DND-41 (cell line): ENCODE results near the gene KLHL24.
"Not testable (repeated sequence)": the region's sequence is repeated elsewhere in the genome, so short reads cannot be mapped to it uniquely, and the experiment has no call there.

ENCODE experiments used
- ATAC-seq: fragments of 200-7000 bp; cut with Tn5 transposase; 3 replicates; pipeline ENCODE4 v1.9.1; 2021; ENCODE audit warnings: low read depth; ENCODE audit not compliant: insufficient read depth
- DNase-seq: peaks from one replicate; pipeline ENCODE4 v3.0.0-alpha.2; 2020
- H2AFZ ChIP-seq: 2 replicates; pipeline ENCODE4 v1.6.0; 2012; ENCODE audit warnings: low read depth, low read length
- H3K27ac ChIP-seq: 2 replicates; pipeline ENCODE4 v1.5.1; 2012; ENCODE audit warnings: low read length, inconsistent platforms
- H3K27me3 ChIP-seq: fragments of 200-600 bp; sonication (generic); 2 replicates; pipeline ENCODE4 v1.6.0; 2012; ENCODE audit warnings: low read length, mild to moderate bottlenecking, inconsistent platforms; ENCODE audit not compliant: insufficient read depth, poor library complexity
- H3K36me3 ChIP-seq: 2 replicates; pipeline ENCODE4 v1.5.1; 2012; ENCODE audit warnings: low read length, inconsistent platforms; ENCODE audit not compliant: insufficient read depth
- H3K4me1 ChIP-seq: 2 replicates; pipeline ENCODE4 v1.5.1; 2012; ENCODE audit warnings: mild to moderate bottlenecking, low read length; ENCODE audit not compliant: insufficient read depth
- H3K4me2 ChIP-seq: 2 replicates; pipeline ENCODE4 v1.6.0; 2012; ENCODE audit warnings: mild to moderate bottlenecking, moderate library complexity, low read length, inconsistent platforms; ENCODE audit not compliant: insufficient read depth
- H3K4me3 ChIP-seq, 2 experiments: fragments of 200-600 bp in 1 of 2; shearing (Covaris generic) in 1 of 2; 2 replicates each; pipeline ENCODE4 v1.5.1; 2012 to 2016; ENCODE audit warnings: inconsistent platforms in 2 of 2, low read length in 2 of 2, mild to moderate bottlenecking in 2 of 2, low read depth in 1 of 2, moderate library complexity in 1 of 2
- H3K79me2 ChIP-seq: 2 replicates; pipeline ENCODE4 v1.6.0; 2012; ENCODE audit warnings: low read length, inconsistent platforms; ENCODE audit not compliant: insufficient read depth
- H3K9ac ChIP-seq: 2 replicates; pipeline ENCODE4 v1.6.0; 2012; ENCODE audit warnings: low read depth, mild to moderate bottlenecking, inconsistent platforms, low read length, moderate library complexity
- H3K9me3 ChIP-seq: 2 replicates; pipeline ENCODE4 v1.5.1; 2012; ENCODE audit warnings: low read length, moderate library complexity, mild to moderate bottlenecking, inconsistent platforms; ENCODE audit not compliant: insufficient read depth, severe bottlenecking
- H4K20me1 ChIP-seq: 2 replicates; pipeline ENCODE4 v1.6.0; 2012; ENCODE audit warnings: low read length; ENCODE audit not compliant: insufficient read depth
- EZH2 ChIP-seq: IDR thresholded peaks from 3 replicates; pipeline ENCODE4 v1.6.1; 2012; ENCODE audit warnings: borderline replicate concordance, low read depth, mild to moderate bottlenecking, moderate library complexity, low read length, inconsistent platforms; ENCODE audit not compliant: severe bottlenecking
- TF ChIP-seq, protein P1 (sequence below): IDR thresholded peaks from 2 replicates; pipeline ENCODE4 v1.5.1; 2012; ENCODE audit warnings: borderline replicate concordance, low read length, moderate library complexity, mild to moderate bottlenecking; ENCODE audit not compliant: poor library complexity, severe bottlenecking; ENCODE audit errors: extremely low read depth

KLHL24 gene

DNA sequence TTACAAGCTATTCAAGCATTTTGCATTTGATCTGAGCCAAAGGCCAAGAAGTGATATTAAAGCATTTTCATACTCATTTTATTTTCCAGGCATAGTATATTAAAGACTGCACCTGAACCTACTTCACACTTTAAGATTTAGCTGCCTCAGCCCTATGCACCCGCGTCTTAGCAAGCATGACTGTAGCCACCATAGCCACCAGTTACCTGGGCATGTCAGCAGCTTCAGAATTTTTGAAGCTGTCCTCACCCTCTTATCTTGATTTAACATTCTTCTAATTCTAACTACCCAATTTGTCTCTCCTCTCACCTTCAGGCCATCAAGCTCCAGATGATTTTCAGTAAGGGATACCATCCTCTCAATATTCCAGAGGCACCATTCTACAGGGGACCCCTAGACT lies 40.8 kb upstream of the KLHL24 start:
- no peaks in the 10 kb centered on the region for H3K27me3 ChIP-seq
- H4K20me1 ChIP-seq = no peaks in the 10 kb centered on the region
- TF ChIP-seq, protein P1, sequence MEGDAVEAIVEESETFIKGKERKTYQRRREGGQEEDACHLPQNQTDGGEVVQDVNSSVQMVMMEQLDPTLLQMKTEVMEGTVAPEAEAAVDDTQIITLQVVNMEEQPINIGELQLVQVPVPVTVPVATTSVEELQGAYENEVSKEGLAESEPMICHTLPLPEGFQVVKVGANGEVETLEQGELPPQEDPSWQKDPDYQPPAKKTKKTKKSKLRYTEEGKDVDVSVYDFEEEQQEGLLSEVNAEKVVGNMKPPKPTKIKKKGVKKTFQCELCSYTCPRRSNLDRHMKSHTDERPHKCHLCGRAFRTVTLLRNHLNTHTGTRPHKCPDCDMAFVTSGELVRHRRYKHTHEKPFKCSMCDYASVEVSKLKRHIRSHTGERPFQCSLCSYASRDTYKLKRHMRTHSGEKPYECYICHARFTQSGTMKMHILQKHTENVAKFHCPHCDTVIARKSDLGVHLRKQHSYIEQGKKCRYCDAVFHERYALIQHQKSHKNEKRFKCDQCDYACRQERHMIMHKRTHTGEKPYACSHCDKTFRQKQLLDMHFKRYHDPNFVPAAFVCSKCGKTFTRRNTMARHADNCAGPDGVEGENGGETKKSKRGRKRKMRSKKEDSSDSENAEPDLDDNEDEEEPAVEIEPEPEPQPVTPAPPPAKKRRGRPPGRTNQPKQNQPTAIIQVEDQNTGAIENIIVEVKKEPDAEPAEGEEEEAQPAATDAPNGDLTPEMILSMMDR = no peak
- no peaks in the 10 kb centered on the region for H3K4me1 ChIP-seq
- no peaks in the 10 kb centered on the region for H3K79me2 ChIP-seq
- H3K9ac ChIP-seq = no peak overlapping the region
- ATAC-seq = no peak
- no peak overlapping the region for H3K27ac ChIP-seq
- no peak overlapping the region for H3K4me2 ChIP-seq
- H2AFZ ChIP-seq = no peak overlapping the region
- H3K4me3 ChIP-seq = no peak overlapping the region
- no peaks in the 10 kb centered on the region for H3K36me3 ChIP-seq
- H3K9me3 ChIP-seq = peaks cover 14% of the 10 kb centered on the region
- DNase-seq = no peak

DNA sequence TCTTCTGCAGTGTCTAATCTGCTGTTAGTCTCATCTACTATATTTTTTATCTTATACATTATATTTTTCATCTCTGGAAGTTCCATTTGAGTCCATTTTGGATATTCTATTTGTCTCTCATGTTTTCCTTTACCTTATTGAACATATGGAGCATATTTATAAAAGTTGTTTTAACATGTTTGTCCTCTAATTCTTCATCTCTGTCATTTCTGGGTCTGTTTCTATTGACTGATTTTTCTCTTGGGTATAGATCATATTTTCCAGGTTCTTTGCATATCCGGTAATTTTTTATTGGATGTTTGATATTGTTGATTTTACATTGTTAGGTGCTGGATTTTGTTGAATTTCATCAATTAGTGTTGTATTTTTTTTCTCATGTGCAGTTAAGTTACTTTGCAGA lies 37.5 kb upstream of the KLHL24 start:
- Histone ChIP-seq H4K20me1 (no peaks in the 10 kb centered on the region), H2AFZ (no peak overlapping the region), H3K4me3 (no peak overlapping the region), H3K27me3 (no peaks in the 10 kb centered on the region), H3K9ac (no peak overlapping the region), H3K36me3 (no peaks in the 10 kb centered on the region), H3K4me2 (no peak overlapping the region), H3K4me1 (no peaks in the 10 kb centered on the region), H3K27ac (no peak overlapping the region), H3K9me3 (peaks cover 14% of the 10 kb centered on the region), H3K79me2 (no peaks in the 10 kb centered on the region)
- no peak for TF ChIP-seq EZH2
- TF ChIP-seq, protein P1 = no peak
- DNase-seq = no peak
- ATAC-seq = no peak

DNA sequence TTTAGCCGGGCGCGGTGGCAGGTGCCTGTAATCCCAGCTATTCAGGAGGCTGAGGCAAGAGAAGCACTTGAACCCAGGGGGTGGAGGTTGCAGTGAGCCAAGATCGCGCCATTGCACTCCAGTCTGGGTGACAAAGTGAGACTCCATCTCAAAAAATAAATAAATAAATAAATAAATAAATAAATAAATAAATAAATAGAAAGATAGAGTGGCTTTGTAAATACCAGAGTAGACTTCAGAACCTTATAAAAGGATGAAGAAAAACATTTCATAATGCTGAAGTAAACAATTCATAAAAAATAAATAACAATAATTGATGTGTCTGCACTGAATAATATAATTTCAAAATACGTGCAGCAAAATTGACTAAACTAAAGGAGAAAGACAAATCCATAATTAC lies 24.1 kb upstream of the KLHL24 start:
- not testable (repeated sequence) for ATAC-seq, H3K4me1 ChIP-seq, H3K4me3 ChIP-seq, H3K36me3 ChIP-seq, DNase-seq, H3K4me2 ChIP-seq, H3K9me3 ChIP-seq, H4K20me1 ChIP-seq, H3K79me2 ChIP-seq, H3K9ac ChIP-seq, H2AFZ ChIP-seq, H3K27me3 ChIP-seq, H3K27ac ChIP-seq

DNA sequence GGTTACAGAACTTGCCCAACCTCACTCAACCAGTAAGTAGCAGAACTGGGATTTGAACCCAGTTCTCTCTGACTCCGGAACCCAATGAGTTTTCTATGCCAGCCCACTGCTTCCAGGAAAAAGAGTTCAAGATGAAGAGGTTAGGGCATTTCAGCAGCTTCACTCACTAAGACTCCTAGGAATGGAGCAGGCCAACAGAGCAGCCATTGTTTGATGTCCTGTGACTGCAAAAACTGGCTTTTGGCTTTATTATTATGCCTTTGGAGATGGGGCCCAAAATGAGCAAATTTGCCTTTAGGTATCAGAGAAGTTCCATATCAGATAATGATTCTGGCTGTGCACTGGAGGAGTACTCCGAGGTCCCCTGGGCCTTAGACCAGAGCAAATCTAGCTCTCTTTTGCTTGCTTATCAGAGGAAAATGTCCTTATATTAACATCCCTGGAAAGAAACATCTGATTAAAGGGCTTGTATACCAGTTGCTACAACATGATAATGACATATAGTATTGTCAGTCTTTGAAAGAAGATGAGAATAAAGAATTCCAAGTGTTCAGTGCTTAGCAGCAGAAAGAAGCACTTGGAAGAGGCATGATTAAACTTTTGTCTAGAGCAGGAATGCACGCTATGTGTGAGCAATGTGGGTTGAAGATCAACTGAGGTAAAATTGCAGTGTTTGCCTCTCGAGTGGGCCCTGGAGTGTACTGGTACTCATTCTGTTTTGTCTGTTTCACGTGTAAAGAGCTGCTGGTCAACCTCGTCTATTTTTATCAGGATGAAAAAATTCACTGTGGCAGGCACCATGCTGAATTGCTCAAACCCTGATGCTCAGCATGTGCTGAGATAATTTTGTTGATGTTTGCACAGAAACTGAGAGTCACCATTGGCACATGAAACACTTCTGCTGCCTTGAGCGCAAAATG lies 21.8 kb upstream of the KLHL24 start:
- no peak overlapping the region for H3K4me2 ChIP-seq
- no peaks in the 10 kb centered on the region for H3K27me3 ChIP-seq
- no peak overlapping the region for H3K4me3 ChIP-seq
- H3K79me2 ChIP-seq = no peaks in the 10 kb centered on the region
- no peak overlapping the region for H3K9ac ChIP-seq
- ATAC-seq (no peak), DNase-seq (no peak)
- no peak overlapping the region for H3K27ac ChIP-seq
- H4K20me1 ChIP-seq = no peaks in the 10 kb centered on the region
- no peaks in the 10 kb centered on the region for H3K4me1 ChIP-seq
- no peaks in the 10 kb centered on the region for H3K9me3 ChIP-seq
- TF ChIP-seq, protein P1 = no peak
- TF ChIP-seq EZH2 = no peak
- no peak overlapping the region for H2AFZ ChIP-seq
- no peaks in the 10 kb centered on the region for H3K36me3 ChIP-seq
